Measurements from ENCODE around the gene NAA35. TPM values are rescaled to one million over a fixed set of nuclear protein-coding genes. Genes with fewer than 3 reads are reported as not detected.

NAA35 gene
- total and polyA plus RNA-seq, 2 of the 8 experiments (the other 6 are each of a cell fraction or from before 2014, with no cell fraction given), result 12.9 to 35.2 TPM

- no peak overlapping the region for H3K4me3 ChIP-seq (ENCODE audit: extremely low read depth in 1 of 4, insufficient read depth in 2 of 4, low read depth in 3 of 4, low read length in 4 of 4)
- CTCF ChIA-PET (ENCODE audit: partially characterized antibody), result no interaction called here
- no peak overlapping the region for H4K5ac ChIP-seq (ENCODE audit: insufficient read length, low read depth, low read length)
- H2BK20ac ChIP-seq (ENCODE audit: low read length), result no peak overlapping the region
- no peak overlapping the region for H2BK12ac ChIP-seq (ENCODE audit: low read depth, low read length)
- no peaks in the 10 kb centered on the region for H4K20me1 ChIP-seq (replicated peaks in 1 of 2; ENCODE audit: control insufficient read depth in 1 of 2, insufficient read depth in 2 of 2, low read length in 2 of 2)
- no peaks in the 10 kb centered on the region for H3K36me3 ChIP-seq (ENCODE audit: control insufficient read depth in 2 of 4, insufficient read depth in 4 of 4, low read length in 3 of 4)
- H3K14ac ChIP-seq (ENCODE audit: insufficient read length), result no peak overlapping the region
- no peak overlapping the region for H3K56ac ChIP-seq (replicated peaks; ENCODE audit: insufficient read length, low read depth, low read length)
- no peak overlapping the region for H3K9ac ChIP-seq (replicated peaks in 1 of 4; ENCODE audit: extremely low read depth in 1 of 4, low read depth in 3 of 4, low read length in 3 of 4)
- H3K27ac ChIP-seq (ENCODE audit: low read depth, low read length), result no peak overlapping the region
- H2AFZ ChIP-seq (ENCODE audit: low read length), result no peak overlapping the region
- H3K4ac ChIP-seq (replicated peaks; ENCODE audit: insufficient read length, low read depth, low read length), result no peak overlapping the region
- H3K79me2 ChIP-seq (ENCODE audit: control insufficient read depth in 1 of 2, insufficient read depth in 2 of 2, low read length in 2 of 2), result no peaks in the 10 kb centered on the region
- no peak overlapping the region for H4K8ac ChIP-seq (ENCODE audit: extremely low read depth, insufficient read depth, low read length)
- no peak overlapping the region for H3K23ac ChIP-seq (ENCODE audit: insufficient read length)
- no peak overlapping the region for H2BK15ac ChIP-seq (ENCODE audit: low read length)
- no peaks in the 10 kb centered on the region for H3K9me3 ChIP-seq (ENCODE audit: insufficient read depth in 2 of 2, low read depth in 1 of 2, low read length in 1 of 2)
- H2AK5ac ChIP-seq (ENCODE audit: low read depth, low read length), result no peak overlapping the region
- DNase-seq (ENCODE audit: low read depth in 1 of 2, low spot score in 2 of 2) (no peak), FAIRE-seq (no peak)
- no peak overlapping the region for H2BK5ac ChIP-seq (ENCODE audit: low read depth, low read length)
- no peaks in the 10 kb centered on the region for H3K4me1 ChIP-seq (replicated peaks in 1 of 4; ENCODE audit: control insufficient read depth in 3 of 4, insufficient read depth in 4 of 4, low read length in 3 of 4)
- H4K91ac ChIP-seq (replicated peaks; ENCODE audit: insufficient read length, low read length), result no peak overlapping the region
- POLR2A ChIA-PET (ENCODE audit: partially characterized antibody), result interaction anchor here (0.6 kb wide), 1 partner anchor 30 kb away, joined by 3 read pairs; no protein-coding TSS in a partner anchor
- H3K27me3 ChIP-seq (replicated peaks in 1 of 4; ENCODE audit: control insufficient read depth in 3 of 4, extremely low read depth in 1 of 4, insufficient read depth in 3 of 4, low read length in 3 of 4), result no peaks in the 10 kb centered on the region
- no peaks in the 10 kb centered on the region for H3K79me1 ChIP-seq (ENCODE audit: low read depth, low read length)
- H3K23me2 ChIP-seq (ENCODE audit: low read depth, low read length), result no peaks in the 10 kb centered on the region
- H3K18ac ChIP-seq (ENCODE audit: extremely low read depth, low read length), result no peak overlapping the region
- WGBS, 2 experiments (ENCODE audit: extremely low coverage in 1 of 2, insufficient coverage in 1 of 2, insufficient read length in 1 of 2, insufficient replicate concordance in 2 of 2, low coverage in 1 of 2, low lambda C conversion rate in 2 of 2, missing lambda C conversion rate in 1 of 2), result 93% methylated on average over 2 of the region's 2 CpGs; no CpG with 5 or more reads in 1 of the 2 experiments
- no peak overlapping the region for H3K4me2 ChIP-seq (ENCODE audit: insufficient read depth in 1 of 2, low read depth in 2 of 2, low read length in 2 of 2)
- H2BK120ac ChIP-seq (replicated peaks; ENCODE audit: low read depth, low read length), result no peak overlapping the region
- no peak for TF ChIP-seq RNF2 (IDR thresholded peaks at IDR 0.05; ENCODE audit: borderline replicate concordance, low read depth, low read length, missing control alignments, poor library complexity, severe bottlenecking)
- no peak for TF ChIP-seq RFX5 (IDR thresholded peaks at IDR 0.05; ENCODE audit: borderline replicate concordance, low read depth, low read length)
- no peak for TF ChIP-seq TAF1 (IDR thresholded peaks at IDR 0.05; ENCODE audit: low read depth, low read length)
- no peak for TF ChIP-seq CREB1 (IDR thresholded peaks at IDR 0.05)
- no peak for TF ChIP-seq ATF2 (IDR thresholded peaks at IDR 0.05; ENCODE audit: low read length)
- TF ChIP-seq SP2 (IDR thresholded peaks at IDR 0.05; ENCODE audit: low read length), result no peak
- no peak for TF ChIP-seq EP300 (IDR thresholded peaks at IDR 0.05; ENCODE audit: borderline replicate concordance in 1 of 2, low read depth in 2 of 2, low read length in 2 of 2)
- TF ChIP-seq SIRT6 (IDR thresholded peaks at IDR 0.05; ENCODE audit: low read length), result no peak
- TF ChIP-seq CBX8 (IDR thresholded peaks at IDR 0.05; ENCODE audit: borderline replicate concordance, low read depth, low read length), result no peak
- no peak for TF ChIP-seq SAP30 (IDR thresholded peaks at IDR 0.05; ENCODE audit: insufficient read depth, insufficient replicate concordance, low read length)
- TF ChIP-seq JUND (IDR thresholded peaks at IDR 0.05; ENCODE audit: low read length), result no peak
- TF ChIP-seq CHD2 (IDR thresholded peaks at IDR 0.05; ENCODE audit: low read length), result no peak
- TF ChIP-seq RBBP5 (IDR thresholded peaks at IDR 0.05; ENCODE audit: borderline replicate concordance, low read depth, low read length), result no peak
Measured at GRCh38 chr9:85927076-85927475, 13.9 kb upstream of the NAA35 start.
